Lower leg skin (tissue), 4 donors: ENCODE measurements around the gene ALPI. TPM values are rescaled to one million over a fixed set of nuclear protein-coding genes. Genes with fewer than 3 reads are reported as not detected.

Source experiments
- DNase-seq, 2 donors: peaks; one replicate each; pipeline ENCODE4 v3.0.0-alpha.2; 2019; ENCODE audit warnings: low spot score in 2 of 2
- H3K4me3 ChIP-seq: fragments of 200-600 bp; sonication (generic); 2 replicates; pipeline ENCODE4 v1.5.1; 2017; ENCODE audit warnings: mild to moderate bottlenecking, low read depth; ENCODE audit not compliant: poor library complexity, severe bottlenecking
- CTCF ChIP-seq, 3 donors: fragments of 450-650 bp; IDR thresholded peaks; one replicate each; pipeline ENCODE4 v1.5.1; 2016; ENCODE audit warnings: antibody characterized with exemption in 3 of 3, mild to moderate bottlenecking in 3 of 3, moderate library complexity in 2 of 3
- POLR2A ChIP-seq, 2 donors: fragments of 450-650 bp; IDR thresholded peaks; one replicate each; pipeline ENCODE4 v1.6.1; 2016 to 2017; ENCODE audit warnings: antibody characterized with exemption in 2 of 2, mild to moderate bottlenecking in 1 of 2, moderate library complexity in 1 of 2
- WGBS, 2 donors: methylation state at CpG; one replicate each; pipeline ENCODE4 v1.1.5; 2018; 5-methylcytosine and 5-hydroxymethylcytosine counted together
- intact Hi-C: fragments of 100-400 bp; cut with DNase I; formaldehyde crosslinking; loops from one replicate; pipeline ENCODE4 v1.15.0; 2023; ENCODE audit warnings: low total_unique reads
- total RNA-seq, 4 donors: library from RNA; depleted of rRNA; stranded (reverse); fragments of >200 nt; gene quantifications; one replicate each; pipeline ENCODE4 v1.1.0, GENCODE V29; 2016

Gene ALPI
- total RNA-seq, 4 donors from 2014 or later, result not detected

- TF ChIP-seq POLR2A (IDR thresholded peaks at IDR 0.05), result no peak
- TF ChIP-seq CTCF (IDR thresholded peaks at IDR 0.05), result no peak
- intact Hi-C loops, result no loop called here
- WGBS, 2 donors, result 82 to 89% methylated on average over 2 to 5 of the region's 5 CpGs
- no peak overlapping the region for H3K4me3 ChIP-seq
- no peak for DNase-seq
Measured at GRCh38 chr2:232494542-232494941, 38.6 kb downstream of the ALPI start.

GRCh38 chr2:232495292-232495691, 39.3 kb downstream of the ALPI start:
- WGBS, 2 donors, result 94% methylated on average over 7 of the region's 7 CpGs
- intact Hi-C loops, result no loop called here
- no peak for DNase-seq
- no peak for TF ChIP-seq POLR2A (IDR thresholded peaks at IDR 0.05)
- TF ChIP-seq CTCF (IDR thresholded peaks at IDR 0.05), result no peak
- H3K4me3 ChIP-seq, result no peak overlapping the region

- 67 to 83% methylated on average over 8 to 14 of the region's 20 CpGs for WGBS, 2 donors
- TF ChIP-seq CTCF (IDR thresholded peaks at IDR 0.05) (no peak), POLR2A (IDR thresholded peaks at IDR 0.05) (no peak)
- DNase-seq, result no peak
- intact Hi-C loops, result no loop called here
- H3K4me3 ChIP-seq, result no peak overlapping the region
Measured at GRCh38 chr2:232496501-232497270, 40.7 kb downstream of the ALPI start.

- H3K4me3 ChIP-seq, result no peak overlapping the region
- intact Hi-C loops, result no loop called here
- 72 to 79% methylated on average over 13 of the region's 13 CpGs for WGBS, 2 donors
- no peak for DNase-seq
- no peak for TF ChIP-seq CTCF (IDR thresholded peaks at IDR 0.05)
- no peak for TF ChIP-seq POLR2A (IDR thresholded peaks at IDR 0.05)
Measured at GRCh38 chr2:232497348-232497747, 41.4 kb downstream of the ALPI start.

- no peak for DNase-seq
- no peak overlapping the region for H3K4me3 ChIP-seq
- 94 to 95% methylated on average over 3 of the region's 3 CpGs for WGBS, 2 donors
- no peak for TF ChIP-seq CTCF (IDR thresholded peaks at IDR 0.05)
- TF ChIP-seq POLR2A (IDR thresholded peaks at IDR 0.05), result no peak
- intact Hi-C loops, result no loop called here
Measured at GRCh38 chr2:232498452-232498851, 42.5 kb downstream of the ALPI start.

GRCh38 chr2:232501331-232501771, 45.4 kb downstream of the ALPI start:
- 55 to 67% methylated on average over 9 of the region's 9 CpGs for WGBS, 2 donors
- no peak for TF ChIP-seq CTCF (IDR thresholded peaks at IDR 0.05)
- TF ChIP-seq POLR2A (IDR thresholded peaks at IDR 0.05), result no peak

More at GRCh38 chr2:232501331-232501771, 45.4 kb downstream of the ALPI start:
- intact Hi-C loops, result no loop called here
- H3K4me3 ChIP-seq, result no peak overlapping the region
- no peak for DNase-seq
